ENCODE data around the gene LANCL1.

The LANCL1 gene

GRCh38 chr2:210392469-210392881 lies 84.1 kb downstream of the LANCL1 start:
- no peak for DNase-seq (ENCODE audit: low spot score)

GRCh38 chr2:210389856-210390255 lies 86.7 kb downstream of the LANCL1 start:
- no peak for DNase-seq (ENCODE audit: low spot score)

GRCh38 chr2:210388148-210388547 lies 88.4 kb downstream of the LANCL1 start:
- DNase-seq (ENCODE audit: low spot score), result no peak

- DNase-seq (ENCODE audit: low spot score), result no peak
Observed at GRCh38 chr2:210387074-210387473, 89.5 kb downstream of the LANCL1 start.
